WI38 (cell line): ENCODE results near the gene ARHGAP4.
A peak's percentile ranks its signal among the peaks of the same experiment; 100 is the strongest.

Source experiments
- H3K4me3 ChIP-seq: 2 replicates; pipeline ENCODE4 v1.5.1; 2011; ENCODE audit warnings: low read depth, mild to moderate bottlenecking, control low read depth, low read length
- CTCF ChIP-seq: IDR thresholded peaks from 2 replicates; pipeline ENCODE4 v1.5.1; 2012; ENCODE audit warnings: low read depth, mild to moderate bottlenecking, control low read depth, low read length

ARHGAP4 gene

GRCh38 chrX:153944140-153944799 lies 18.2 kb upstream of the ARHGAP4 start, which contains the start of gene RENBP:
Gene RENBP, minus strand, starts transcription at chrX:153944643. Its CDS starts 33 bp downstream, at chrX:153944610.
- H3K4me3 ChIP-seq, result no peak within 1 kb of the TSS
- no peak for TF ChIP-seq CTCF

GRCh38 chrX:153941336-153942252 lies 15.5 kb upstream of the ARHGAP4 start:
- TF ChIP-seq CTCF, result no peak
- H3K4me3 ChIP-seq, result no peak overlapping the region

- TF ChIP-seq CTCF, result no peak
- no peak overlapping the region for H3K4me3 ChIP-seq
Observed at GRCh38 chrX:153939573-153939972, 13.5 kb upstream of the ARHGAP4 start.

GRCh38 chrX:153938226-153938786 lies 12.2 kb upstream of the ARHGAP4 start:
- no peak overlapping the region for H3K4me3 ChIP-seq
- TF ChIP-seq CTCF, result no peak

GRCh38 chrX:153937056-153937455 lies 11.0 kb upstream of the ARHGAP4 start:
- H3K4me3 ChIP-seq, result no peak overlapping the region
- no peak for TF ChIP-seq CTCF

- TF ChIP-seq CTCF, result no peak
- peak overlapping the region; percentile 27 for H3K4me3 ChIP-seq
Observed at GRCh38 chrX:153935326-153935851, 9.3 kb upstream of the ARHGAP4 start.
